Chondrocyte (in vitro differentiated cells): Measurements from ENCODE around the gene RGS9. TPM values are rescaled to one million over a fixed set of nuclear protein-coding genes. Genes with fewer than 3 reads are reported as not detected.

Source experiments
- DNase-seq: peaks from one replicate; pipeline ENCODE4 v3.0.0; 2021; ENCODE audit warnings: mixed read lengths, low spot score
- H3K27ac Mint-ChIP-seq: one replicate; pipeline ENCODE4 v1.8.0; 2021; ENCODE audit warnings: mild to moderate bottlenecking, moderate library complexity, mixed read lengths; ENCODE audit not compliant: unreplicated experiment
- H3K27me3 Mint-ChIP-seq: 2 replicates; pipeline ENCODE4 v1.8.0; 2021; ENCODE audit warnings: low read depth, mixed read lengths
- H3K36me3 Mint-ChIP-seq: 2 replicates; pipeline ENCODE4 v1.8.0; 2021; ENCODE audit warnings: low read depth, mixed read lengths
- H3K4me1 Mint-ChIP-seq: 2 replicates; pipeline ENCODE4 v1.8.0; 2021; ENCODE audit warnings: low read depth, mild to moderate bottlenecking, mixed read lengths
- H3K4me3 Mint-ChIP-seq: one replicate; pipeline ENCODE4 v1.8.0; 2021; ENCODE audit warnings: mild to moderate bottlenecking, moderate library complexity, mixed read lengths; ENCODE audit not compliant: unreplicated experiment
- H3K9me3 Mint-ChIP-seq: 2 replicates; pipeline ENCODE4 v1.8.0; 2021; ENCODE audit warnings: low read depth, mixed read lengths
- CTCF ChIP-seq: fragments of 200-600 bp; sonication (generic); IDR thresholded peaks from 2 replicates; pipeline ENCODE4 v1.5.0; 2021; ENCODE audit warnings: antibody characterized with exemption, mild to moderate bottlenecking, moderate library complexity
- total RNA-seq: library from RNA; stranded (reverse); gene quantifications from 3 replicates; pipeline ENCODE4 v1.2.1, GENCODE V29; 2021

RGS9 gene
- total RNA-seq, 1 donor from 2014 or later: 14.9 TPM

- Mint-ChIP-seq H3K9me3 (no peaks in the 10 kb centered on the region), H3K27me3 (no peaks in the 10 kb centered on the region), H3K36me3 (no peaks in the 10 kb centered on the region), H3K4me3 (no peak overlapping the region), H3K4me1 (peaks cover 56% of the 10 kb centered on the region), H3K27ac (no peak overlapping the region)
- DNase-seq: no peak
- TF ChIP-seq CTCF: no peak
Observed at GRCh38 chr17:65104541-65104940, 32.6 kb upstream of the RGS9 start.

- no peak overlapping the region for H3K27ac Mint-ChIP-seq
Observed at GRCh38 chr17:65104973-65105372, 32.2 kb upstream of the RGS9 start.

GRCh38 chr17:65108152-65108551 is 29.0 kb upstream of the RGS9 start:
- H3K36me3 Mint-ChIP-seq: no peaks in the 10 kb centered on the region
- TF ChIP-seq CTCF: no peak
- DNase-seq: no peak
- H3K9me3 Mint-ChIP-seq: no peaks in the 10 kb centered on the region
- peaks cover 48% of the 10 kb centered on the region for H3K4me1 Mint-ChIP-seq
- no peak overlapping the region for H3K4me3 Mint-ChIP-seq
- no peak overlapping the region for H3K27ac Mint-ChIP-seq
- H3K27me3 Mint-ChIP-seq: no peaks in the 10 kb centered on the region

More at GRCh38 chr17:65104973-65105372, 32.2 kb upstream of the RGS9 start:
- H3K4me1 Mint-ChIP-seq: peaks cover 57% of the 10 kb centered on the region
- H3K4me3 Mint-ChIP-seq: no peak overlapping the region
- H3K9me3 Mint-ChIP-seq: no peaks in the 10 kb centered on the region
- DNase-seq: no peak
- H3K27me3 Mint-ChIP-seq: no peaks in the 10 kb centered on the region
- no peak for TF ChIP-seq CTCF
- H3K36me3 Mint-ChIP-seq: no peaks in the 10 kb centered on the region

- H3K4me1 Mint-ChIP-seq: peaks cover 37% of the 10 kb centered on the region
- H3K36me3 Mint-ChIP-seq: no peaks in the 10 kb centered on the region
- H3K27me3 Mint-ChIP-seq: no peaks in the 10 kb centered on the region
- no peak for TF ChIP-seq CTCF
- no peak for DNase-seq
- H3K4me3 Mint-ChIP-seq: no peak overlapping the region
- H3K27ac Mint-ChIP-seq: peak overlapping the region; percentile 43
- H3K9me3 Mint-ChIP-seq: no peaks in the 10 kb centered on the region
Observed at GRCh38 chr17:65109543-65109942, 27.6 kb upstream of the RGS9 start.

- DNase-seq: no peak
- H3K27me3 Mint-ChIP-seq: no peaks in the 10 kb centered on the region
- H3K4me3 Mint-ChIP-seq: no peak overlapping the region
- no peaks in the 10 kb centered on the region for H3K36me3 Mint-ChIP-seq
- peak overlapping the region; percentile 43 for H3K27ac Mint-ChIP-seq
- peaks cover 31% of the 10 kb centered on the region for H3K4me1 Mint-ChIP-seq
- no peaks in the 10 kb centered on the region for H3K9me3 Mint-ChIP-seq
- no peak for TF ChIP-seq CTCF
Observed at GRCh38 chr17:65109990-65110680, 27.0 kb upstream of the RGS9 start.
